COLO668 (cell line): ENCODE results near the gene KIAA1755.
"Not testable (repeated sequence)": the region's sequence is repeated elsewhere in the genome, so short reads cannot be mapped to it uniquely, and the experiment has no call there.

Experiments
- DNase-seq: peaks from one replicate; lab custom pipeline; 2025; ENCODE audit not compliant: unreplicated experiment; lab: John Stamatoyannopoulos, UW

KIAA1755 gene

GRCh38 chr20:38291966-38292365 is 31.4 kb upstream of the KIAA1755 start:
- DNase-seq, result no peak

- peak; percentile 15 for DNase-seq
These were observed 30.6 kb upstream of the KIAA1755 start for GRCh38 chr20:38290829-38291814.

GRCh38 chr20:38286586-38287531 is 26.3 kb upstream of the KIAA1755 start:
- DNase-seq, result no peak

GRCh38 chr20:38284893-38285444 is 24.4 kb upstream of the KIAA1755 start:
- no peak for DNase-seq

- DNase-seq, result not testable (repeated sequence)
These were observed 23.6 kb upstream of the KIAA1755 start for GRCh38 chr20:38284066-38284650.

GRCh38 chr20:38283236-38283635 is 22.7 kb upstream of the KIAA1755 start:
- DNase-seq, result no peak

- DNase-seq, result not testable (repeated sequence)
These were observed 20.8 kb upstream of the KIAA1755 start for GRCh38 chr20:38281176-38281915.

GRCh38 chr20:38278763-38279162 is 18.2 kb upstream of the KIAA1755 start:
- no peak for DNase-seq

GRCh38 chr20:38278131-38278530 is 17.6 kb upstream of the KIAA1755 start:
- DNase-seq, result no peak

GRCh38 chr20:38277691-38278090 is 17.2 kb upstream of the KIAA1755 start:
- no peak for DNase-seq

- DNase-seq, result no peak
These were observed 16.8 kb upstream of the KIAA1755 start for GRCh38 chr20:38277285-38277684.

GRCh38 chr20:38275815-38276550 is 15.4 kb upstream of the KIAA1755 start:
- no peak for DNase-seq

GRCh38 chr20:38272961-38273360 is 12.4 kb upstream of the KIAA1755 start:
- no peak for DNase-seq

GRCh38 chr20:38272398-38272797 is 11.9 kb upstream of the KIAA1755 start:
- DNase-seq, result no peak

- DNase-seq, result no peak
These were observed 11.1 kb upstream of the KIAA1755 start for GRCh38 chr20:38271608-38272120.

- no peak for DNase-seq
These were observed 10.5 kb upstream of the KIAA1755 start for GRCh38 chr20:38270869-38271605.

GRCh38 chr20:38269715-38270114 is 9.2 kb upstream of the KIAA1755 start:
- no peak for DNase-seq

GRCh38 chr20:38269040-38269439 is 8.5 kb upstream of the KIAA1755 start:
- DNase-seq, result no peak
